ENCODE data around the gene CNTNAP2. TPM values are rescaled to one million over a fixed set of nuclear protein-coding genes. Genes with fewer than 3 reads are reported as not detected.

The CNTNAP2 gene
- total and polyA plus RNA-seq, 9 of the 15 experiments (the other 6 are each of a cell fraction or from before 2014, with no cell fraction given) = 0.04 to 0.62 (median 0.09) TPM; not detected in 4

- TF ChIP-seq ZNF395 (CRISPR knock-in tag; IDR thresholded peaks at IDR 0.05) (no peak), ZNF655 (CRISPR knock-in tag; IDR thresholded peaks at IDR 0.05) (no peak), MAFF (IDR thresholded peaks at IDR 0.05; ENCODE audit: low read length) (peak; percentile 90), CEBPB (tag; IDR thresholded peaks at IDR 0.05) (peak; percentile 52), ZFP91 (CRISPR knock-in tag; IDR thresholded peaks at IDR 0.05) (no peak), NFYB (IDR thresholded peaks at IDR 0.05; ENCODE audit: extremely low read depth, insufficient read length) (no peak), ZNF316 (IDR thresholded peaks at IDR 0.05) (peak; percentile 97), ZFPM2 (CRISPR knock-in tag; IDR thresholded peaks at IDR 0.05) (no peak), ATF4 (CRISPR knock-in tag; IDR thresholded peaks at IDR 0.05) (no peak), SMAD4 (CRISPR knock-in tag; conservative IDR thresholded peaks at IDR 0.05) (no peak), ADNP (tag; IDR thresholded peaks at IDR 0.05) (0 out of 2 replicates have a peak, but pooled peaks have one; percentile 13), CBFA2T2 (conservative IDR thresholded peaks at IDR 0.05) (peak; percentile 39; the same call in 1 of the 2 replicates), ESRRB (CRISPR knock-in tag; IDR thresholded peaks at IDR 0.05; ENCODE audit: borderline replicate concordance) (no peak), ARID3A (IDR thresholded peaks at IDR 0.05; ENCODE audit: borderline replicate concordance, low read depth, low read length) (no peak), E2F5 (CRISPR knock-in tag; IDR thresholded peaks at IDR 0.05) (no peak), MAFK (IDR thresholded peaks at IDR 0.05; ENCODE audit: low read length) (peak; percentile 84), HDAC1 (IDR thresholded peaks at IDR 0.05) (no peak), RBM15 (IDR thresholded peaks at IDR 0.05; ENCODE audit: insufficient read depth, low read length) (no peak), ZBTB34 (CRISPR knock-in tag; IDR thresholded peaks at IDR 0.05) (no peak)
These were observed 2074.9 kb downstream of the CNTNAP2 start (continued) for GRCh38 chr7:148191391-148192065.
